Effector CD4-positive, alpha-beta T cell (primary cell): ENCODE measurements around the gene ALOXE3.
A peak's percentile ranks its signal among the peaks of the same experiment; 100 is the strongest.

Experiments used
- DNase-seq: peaks from one replicate; pipeline ENCODE4 v3.0.0-alpha.2; 2020

ALOXE3 gene

GRCh38 chr17:8141741-8142140 lies 23.4 kb upstream of the ALOXE3 start:
- no peak for DNase-seq

- DNase-seq, result no peak
Measured at GRCh38 chr17:8141045-8141444, 22.7 kb upstream of the ALOXE3 start.

- DNase-seq, result peak; percentile 6
Measured at GRCh38 chr17:8140065-8141029, 22.0 kb upstream of the ALOXE3 start.

GRCh38 chr17:8138672-8139371 lies 20.5 kb upstream of the ALOXE3 start:
- DNase-seq, result peak; percentile 87

GRCh38 chr17:8138374-8138671 lies 20.0 kb upstream of the ALOXE3 start:
- DNase-seq, result no peak

GRCh38 chr17:8137645-8138373 lies 19.5 kb upstream of the ALOXE3 start:
- DNase-seq, result no peak

GRCh38 chr17:8133941-8134340 lies 15.6 kb upstream of the ALOXE3 start:
- no peak for DNase-seq

- no peak for DNase-seq
Measured at GRCh38 chr17:8133399-8133798, 15.1 kb upstream of the ALOXE3 start.

- no peak for DNase-seq
Measured at GRCh38 chr17:8131844-8132441, 13.6 kb upstream of the ALOXE3 start.

- no peak for DNase-seq
Measured at GRCh38 chr17:8128125-8128784, 9.9 kb upstream of the ALOXE3 start.

GRCh38 chr17:8126491-8127066 lies 8.3 kb upstream of the ALOXE3 start:
- DNase-seq, result peak; percentile 20

- DNase-seq, result no peak
Measured at GRCh38 chr17:8125947-8126490, 7.7 kb upstream of the ALOXE3 start.

- peak; percentile 80 for DNase-seq
Measured at GRCh38 chr17:8125154-8125946, 7.0 kb upstream of the ALOXE3 start.

- no peak for DNase-seq
Measured at GRCh38 chr17:8124350-8125153, 6.2 kb upstream of the ALOXE3 start.

GRCh38 chr17:8123695-8124349 lies 5.5 kb upstream of the ALOXE3 start, which contains the start of gene HES7:
Gene HES7 (minus strand): TSS chr17:8124106. CDS start chr17:8124084, 22 bp downstream.
- DNase-seq, result no peak

GRCh38 chr17:8122924-8123694 lies 4.8 kb upstream of the ALOXE3 start:
- DNase-seq, result peak; percentile 24

- no peak for DNase-seq
Measured at GRCh38 chr17:8122422-8122923, 4.2 kb upstream of the ALOXE3 start.

- DNase-seq, result no peak
Measured at GRCh38 chr17:8121681-8122421, 3.5 kb upstream of the ALOXE3 start.
